ENCODE data around the gene CHMP5.

Gene CHMP5

DNA sequence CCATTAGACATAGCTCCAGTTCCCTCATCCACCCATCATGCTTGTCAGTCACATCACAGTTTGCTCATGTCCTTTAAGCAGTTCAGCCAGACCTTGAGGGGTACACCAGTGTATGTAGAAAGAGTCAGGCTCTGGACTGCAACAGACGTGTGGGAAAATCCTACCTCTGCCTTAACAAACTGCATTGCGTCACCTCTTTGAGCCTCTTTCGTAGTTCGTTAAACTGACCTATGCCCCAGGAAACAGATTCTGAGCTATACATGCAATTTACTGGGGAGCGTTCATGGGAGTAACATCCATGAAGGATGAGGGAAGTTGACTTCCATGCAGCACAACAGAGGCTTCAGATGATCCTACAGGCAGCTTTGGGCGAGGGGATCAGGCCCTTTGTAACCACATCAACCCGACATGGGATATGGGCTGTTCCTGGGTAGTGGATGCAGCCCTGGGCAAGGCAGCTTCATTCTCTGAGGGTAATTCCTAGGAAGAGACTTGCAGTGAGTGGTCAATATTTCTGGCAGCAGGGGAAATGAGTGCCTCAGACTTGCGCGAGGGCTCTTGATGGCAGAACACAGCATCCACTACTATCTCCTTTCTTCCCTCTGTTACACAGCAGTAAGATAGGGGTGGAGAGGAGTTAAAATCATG is 20.6 kb upstream of the CHMP5 start:
- DNase-seq (ENCODE audit: low spot score) = no peak

DNA sequence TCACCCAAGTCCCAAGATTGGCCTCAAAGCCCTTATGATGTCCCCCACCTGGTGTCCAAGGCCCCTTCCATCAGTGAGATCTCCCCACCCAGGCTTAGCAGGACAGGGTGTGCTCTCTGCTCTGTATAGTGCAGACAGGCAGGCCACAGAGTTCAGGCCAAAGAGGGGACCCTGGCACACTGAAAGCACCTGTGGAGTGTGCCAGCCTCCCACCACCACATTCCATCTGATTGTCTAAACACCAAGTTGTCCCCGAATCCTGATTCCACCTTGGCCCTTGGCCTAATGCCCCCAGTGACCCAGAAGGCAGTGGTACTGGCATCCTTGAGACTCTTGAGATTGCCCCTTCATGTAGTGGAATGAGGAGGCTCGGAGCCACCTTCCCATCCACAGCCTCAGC is 19.5 kb upstream of the CHMP5 start:
- no peak for DNase-seq (ENCODE audit: low spot score)

DNA sequence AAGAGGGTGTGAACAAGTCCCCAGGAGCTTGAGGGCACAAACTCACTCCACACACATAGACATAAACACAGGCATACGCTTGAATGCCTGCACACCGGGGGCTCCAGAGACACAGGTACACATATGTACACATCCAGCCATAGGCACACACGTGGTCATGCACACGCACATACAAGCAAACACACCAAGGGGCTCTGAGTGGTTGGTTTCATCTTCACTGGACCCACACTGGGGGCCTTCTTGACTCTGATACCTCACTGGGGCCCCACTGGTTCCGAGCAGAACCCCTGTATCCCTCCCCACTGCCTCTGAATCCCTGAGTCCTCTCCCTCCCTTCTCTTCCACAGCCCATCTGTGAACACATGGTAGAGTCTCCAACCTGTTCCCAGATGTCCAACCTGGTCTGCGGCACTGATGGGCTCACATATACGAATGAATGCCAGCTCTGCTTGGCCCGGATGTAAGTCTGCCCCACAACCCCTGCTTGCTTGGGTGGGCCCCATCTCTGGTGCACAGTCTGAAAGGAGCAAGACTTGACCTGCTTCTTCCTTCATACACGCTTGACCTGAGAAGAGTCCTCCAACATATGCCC is 18.5 kb upstream of the CHMP5 start:
- DNase-seq (ENCODE audit: low spot score) = no peak

DNA sequence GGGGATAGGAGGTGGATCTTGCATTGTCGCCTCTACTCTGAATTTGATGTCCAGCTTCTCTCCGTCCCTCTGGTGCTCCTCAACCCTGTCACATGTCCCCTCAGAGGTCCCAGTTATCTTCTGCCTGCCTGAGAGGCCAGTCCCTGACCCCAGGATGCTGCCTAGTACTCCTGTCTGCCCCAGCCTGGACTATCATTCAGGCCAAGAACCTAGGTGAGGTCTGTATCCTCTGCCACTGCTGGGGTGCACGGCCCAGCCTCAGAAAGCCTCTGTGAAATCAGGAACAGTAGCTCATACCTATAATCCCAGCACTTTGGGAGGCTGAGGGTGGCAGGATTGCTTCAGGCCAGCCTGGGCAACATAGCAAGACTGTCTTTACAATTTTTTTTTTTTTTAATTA is 16.2 kb upstream of the CHMP5 start:
- DNase-seq (ENCODE audit: low spot score) = no peak

DNA sequence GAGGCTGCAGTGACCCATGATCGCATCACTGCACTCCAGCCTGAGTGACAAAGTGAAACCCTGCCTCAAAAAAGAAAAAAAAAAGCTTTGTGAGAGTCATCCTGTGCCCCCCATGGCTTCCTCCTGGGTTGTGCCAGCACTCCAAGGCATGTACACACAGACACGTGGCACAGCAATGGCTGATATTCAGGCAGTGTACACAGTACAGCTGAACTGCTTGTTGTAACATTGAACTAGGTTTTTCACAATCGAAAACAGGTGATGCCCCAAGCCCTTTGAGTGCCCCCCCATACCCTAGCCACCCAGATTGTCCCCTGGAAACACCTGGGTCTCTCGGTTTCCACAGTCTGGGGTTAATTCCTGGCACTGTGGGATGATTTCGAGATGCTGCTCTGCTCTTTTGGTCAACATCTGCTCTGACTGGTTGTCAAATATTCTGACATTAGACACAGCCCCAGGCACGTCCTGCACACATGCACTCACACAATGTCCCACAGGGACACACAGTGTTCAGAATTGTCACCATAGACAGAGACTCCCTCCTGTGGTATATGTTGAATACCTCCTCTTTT is 15.7 kb upstream of the CHMP5 start:
- DNase-seq (ENCODE audit: low spot score) = no peak

DNA sequence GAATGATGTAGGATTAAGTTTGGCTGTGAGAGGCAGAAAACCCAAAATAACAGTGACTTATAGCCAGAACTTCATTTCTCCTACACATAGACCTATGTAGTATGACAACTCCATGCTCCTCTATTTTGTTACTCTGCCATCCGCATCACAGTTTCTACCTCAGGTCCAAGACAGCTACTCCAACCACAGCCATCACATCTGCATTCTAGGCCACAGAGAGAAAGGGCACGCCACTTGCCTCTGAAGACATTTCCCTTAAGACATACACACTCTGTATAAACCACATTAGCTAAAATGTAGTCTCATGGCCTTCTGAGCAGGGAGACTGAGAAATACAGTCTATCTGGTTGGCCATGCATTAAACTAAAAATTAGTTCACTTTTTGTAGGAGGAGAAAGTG is 14.9 kb upstream of the CHMP5 start:
- no peak for DNase-seq (ENCODE audit: low spot score)

DNA sequence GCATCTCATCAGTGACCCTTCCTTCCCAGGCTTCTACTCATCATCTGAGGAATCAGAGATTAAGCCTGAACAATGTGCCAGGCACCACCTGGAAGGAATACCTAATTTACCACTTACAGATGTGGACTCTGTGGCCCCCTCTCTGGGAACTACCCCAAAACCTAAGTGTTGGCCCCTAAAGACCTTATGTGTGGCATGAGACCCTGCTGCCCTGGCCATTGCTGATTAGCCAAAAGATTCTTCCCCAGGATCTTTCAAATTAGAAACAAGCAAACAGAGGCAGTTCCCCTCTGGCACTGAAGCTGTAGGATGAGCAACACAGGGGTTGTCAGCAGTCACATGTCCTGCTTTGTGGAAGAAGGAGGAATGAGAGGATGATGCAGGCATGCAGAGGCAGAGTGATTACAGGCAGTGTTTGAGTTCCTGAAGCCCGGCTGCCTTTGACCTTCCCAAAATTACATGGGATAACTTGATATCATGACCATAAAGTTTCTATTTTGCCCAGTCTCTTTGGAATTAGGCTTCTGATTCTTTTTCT is 14.3 kb upstream of the CHMP5 start:
- peak; percentile 37 for DNase-seq (ENCODE audit: low spot score)

DNA sequence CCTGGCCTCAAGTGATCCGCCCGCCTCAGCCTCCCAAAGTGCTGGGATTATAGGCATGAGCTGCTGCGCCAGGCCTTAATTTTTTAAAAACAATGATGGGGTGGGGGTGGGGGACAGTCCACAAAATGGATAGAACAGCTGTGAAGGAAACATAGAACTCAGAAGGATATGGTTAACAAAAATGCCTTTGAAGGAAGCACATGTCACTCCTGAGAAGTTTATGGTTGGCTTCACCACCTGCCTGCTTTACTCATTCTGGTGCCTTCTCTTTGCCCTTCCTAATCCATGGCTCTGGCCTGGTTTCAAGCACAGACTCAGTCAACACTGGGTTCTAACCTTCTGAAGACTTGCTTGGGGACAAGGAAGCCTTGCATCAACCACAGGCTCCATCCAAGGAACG is 10.6 kb upstream of the CHMP5 start:
- DNase-seq (ENCODE audit: low spot score) = no peak

DNA sequence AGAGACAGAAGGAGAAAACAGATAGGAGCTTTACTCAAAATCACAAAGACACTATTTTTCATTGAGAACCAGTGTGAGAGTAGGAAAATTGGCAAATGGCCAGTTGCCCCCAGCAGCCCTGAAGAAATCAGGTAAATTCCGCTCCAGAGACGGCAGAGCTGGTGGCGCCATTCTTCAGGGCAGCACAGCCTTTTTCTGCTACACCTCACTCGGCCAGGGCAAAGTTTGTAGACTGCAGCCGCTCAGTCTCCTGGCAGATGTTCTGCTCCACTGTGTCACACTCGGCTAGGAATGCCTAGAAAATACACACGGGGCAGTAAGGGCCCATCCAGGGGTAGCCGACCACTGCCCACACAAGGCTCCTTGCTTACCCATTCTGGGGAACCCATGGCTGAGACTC is 9.8 kb upstream of the CHMP5 start:
- no peak for DNase-seq (ENCODE audit: low spot score)

DNA sequence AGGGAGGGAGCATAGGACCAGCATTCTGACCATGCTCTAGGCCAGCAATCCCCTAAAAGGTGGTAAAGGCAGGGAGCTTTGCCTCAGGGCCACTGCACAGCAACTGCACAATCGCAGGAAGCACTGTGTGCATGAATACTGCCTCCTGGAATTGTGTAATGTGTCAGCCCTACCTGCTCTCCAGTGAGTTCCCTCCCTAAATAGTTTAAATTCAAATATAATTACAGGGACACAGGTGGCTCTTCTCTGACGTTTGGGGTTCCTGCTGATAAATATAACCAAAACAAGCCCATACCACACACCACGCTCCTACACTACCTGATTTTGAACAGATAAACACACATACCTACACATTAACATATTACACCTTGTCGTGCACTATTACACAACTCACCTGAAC is 9.4 kb upstream of the CHMP5 start:
- DNase-seq (ENCODE audit: low spot score) = no peak

DNA sequence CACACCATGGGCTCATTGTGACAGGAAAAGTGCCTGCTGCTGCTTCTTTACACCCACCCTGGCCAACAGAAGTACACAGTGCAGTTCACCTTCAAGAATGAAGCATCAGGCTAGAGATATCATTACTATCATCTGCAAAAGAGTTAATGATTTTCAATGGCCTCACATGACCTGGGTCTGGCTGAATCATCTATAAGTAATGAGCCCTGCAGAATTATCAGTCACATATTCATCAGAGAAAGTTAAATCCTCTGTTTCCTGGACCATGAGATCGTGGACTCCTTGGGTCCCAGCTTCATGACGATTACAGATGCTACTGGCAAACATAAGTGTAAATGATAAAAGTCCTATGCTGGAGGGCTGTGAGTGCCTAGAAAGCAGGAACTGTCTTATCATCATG is 8.6 kb upstream of the CHMP5 start:
- DNase-seq (ENCODE audit: low spot score) = no peak

DNA sequence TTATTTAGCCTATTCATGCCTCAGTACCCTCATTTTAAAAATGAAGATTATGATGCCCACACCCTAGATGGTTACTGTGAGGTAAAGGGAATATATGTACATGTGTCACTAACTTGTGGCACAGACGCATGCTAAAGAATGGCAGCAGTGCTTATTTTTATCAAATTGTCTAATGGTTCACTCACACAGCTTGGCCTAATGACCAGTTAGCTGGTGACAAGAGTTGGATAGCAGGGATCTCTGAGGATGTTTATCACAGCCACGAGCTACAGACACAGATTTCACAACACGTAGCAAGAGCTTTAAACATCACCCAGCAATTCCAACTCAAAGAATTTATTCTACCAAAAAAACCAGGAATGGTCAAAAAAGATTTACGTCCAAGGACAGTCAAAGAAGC is 7.6 kb upstream of the CHMP5 start:
- no peak for DNase-seq (ENCODE audit: low spot score)

DNA sequence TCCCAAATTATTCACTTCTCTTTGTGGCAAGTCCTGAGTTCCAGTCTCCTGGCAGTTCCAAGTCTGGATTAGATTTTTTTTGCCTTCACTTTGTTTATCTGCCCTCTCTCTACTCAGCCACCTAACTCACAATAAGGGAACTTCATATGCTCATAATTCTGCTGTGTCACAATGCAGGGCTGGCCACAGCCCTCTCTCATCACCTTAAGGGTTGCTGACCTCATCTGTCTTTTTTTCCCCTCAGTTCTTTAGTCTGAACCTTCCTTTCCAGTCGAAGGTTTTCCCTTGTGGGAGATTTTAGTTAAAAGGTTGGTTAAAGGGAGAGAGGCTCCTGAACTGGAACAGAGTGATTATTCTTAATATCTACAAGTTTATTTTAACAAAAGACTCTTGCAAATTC is 4.5 kb upstream of the CHMP5 start:
- no peak for DNase-seq (ENCODE audit: low spot score)

DNA sequence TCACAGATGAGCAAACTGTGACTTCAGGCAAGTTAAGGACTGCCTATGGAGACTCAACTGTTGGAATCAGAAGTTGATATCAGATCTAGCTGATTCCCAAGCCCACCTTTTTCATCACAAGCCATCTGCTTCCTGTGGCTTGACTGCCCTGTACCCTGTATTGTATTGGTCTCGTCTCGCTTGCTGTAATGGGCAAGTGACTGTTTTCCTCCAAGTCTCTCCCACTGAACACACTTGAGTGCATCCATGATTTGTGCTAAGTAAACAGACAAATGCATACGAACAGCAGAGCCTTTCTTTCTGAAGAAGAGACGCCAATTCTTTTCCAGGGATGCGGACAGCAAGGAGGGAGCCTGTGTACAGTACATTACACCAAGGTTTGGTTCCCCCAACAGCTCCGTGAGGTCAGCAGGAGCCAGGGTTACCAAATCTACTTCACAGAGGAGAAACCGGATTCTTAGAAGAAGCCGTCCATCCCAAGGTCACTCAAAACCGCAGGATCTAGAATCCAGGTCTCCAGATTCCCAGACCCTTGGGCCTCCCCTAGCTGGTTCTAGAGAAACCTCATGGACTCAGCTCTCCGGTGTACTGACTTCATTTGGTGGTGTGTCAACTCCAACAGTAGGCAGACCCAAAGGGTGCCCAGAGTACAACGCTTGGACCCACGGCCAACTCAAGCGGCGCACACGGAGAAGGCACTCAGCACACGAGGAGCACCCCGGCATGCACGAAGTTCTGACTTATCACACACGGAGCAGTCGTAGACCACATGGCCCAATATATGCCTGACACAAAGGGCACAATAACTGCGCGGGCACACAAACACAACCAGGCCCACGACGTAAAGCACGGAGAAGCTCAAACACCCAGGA is 1.5 kb upstream of the CHMP5 start:
- DNase-seq (ENCODE audit: low spot score) = peak; percentile 61

DNA sequence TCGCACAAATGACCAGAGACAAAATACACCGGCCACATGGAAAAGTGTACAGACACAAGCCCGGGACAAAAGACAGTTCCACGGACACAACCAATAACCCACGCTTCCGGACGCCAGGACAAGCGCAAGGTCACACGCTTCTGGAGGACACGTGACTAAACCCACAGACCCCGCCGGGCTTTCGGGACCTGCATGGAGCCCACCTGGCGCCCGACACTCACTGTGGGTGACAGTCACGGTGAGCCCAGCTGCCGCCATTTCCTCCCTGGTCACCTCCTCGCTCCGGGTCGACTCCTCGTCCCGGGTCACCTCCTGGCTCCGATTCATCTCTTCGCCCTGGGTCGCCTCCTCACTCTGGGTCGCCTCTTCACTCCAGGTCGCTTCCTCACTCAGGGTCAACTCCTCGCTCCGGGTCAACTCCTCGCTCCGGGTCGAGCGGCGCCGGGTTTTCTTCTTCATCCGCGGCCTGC is 811 bp upstream of the CHMP5 start:
- DNase-seq (ENCODE audit: low spot score) = peak; percentile 47

DNA sequence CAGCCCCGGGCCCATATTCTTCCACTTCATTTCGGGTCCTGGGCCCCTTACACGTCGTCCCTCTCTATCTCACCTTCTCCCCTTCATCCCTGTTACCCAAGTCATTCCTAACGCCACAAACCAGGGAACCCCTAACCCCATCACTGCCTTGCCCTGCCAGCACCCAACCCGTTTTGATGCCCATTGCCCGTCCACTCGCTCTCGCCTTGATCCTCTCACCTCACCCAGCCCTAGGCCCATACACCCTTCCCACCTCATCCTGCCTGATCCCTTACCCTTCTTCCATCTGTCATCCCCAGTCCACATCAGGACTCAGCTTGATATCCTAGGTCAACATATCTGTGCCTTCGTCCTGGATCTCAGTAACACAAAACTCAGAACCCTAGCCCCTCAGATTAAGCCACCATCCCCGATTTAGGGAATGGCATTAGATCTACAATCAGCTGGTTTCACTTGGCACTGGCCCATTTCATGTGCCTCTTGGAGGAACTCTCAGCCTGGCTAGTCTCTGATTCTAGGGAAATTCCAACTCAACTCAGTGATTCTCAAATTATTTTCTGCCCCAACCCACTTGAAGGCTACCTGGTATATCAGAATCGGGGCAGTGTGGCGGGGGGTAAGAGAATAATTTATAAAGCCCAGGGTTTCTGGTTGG is 489 bp downstream of the CHMP5 start:
- DNase-seq (ENCODE audit: low spot score) = no peak

DNA sequence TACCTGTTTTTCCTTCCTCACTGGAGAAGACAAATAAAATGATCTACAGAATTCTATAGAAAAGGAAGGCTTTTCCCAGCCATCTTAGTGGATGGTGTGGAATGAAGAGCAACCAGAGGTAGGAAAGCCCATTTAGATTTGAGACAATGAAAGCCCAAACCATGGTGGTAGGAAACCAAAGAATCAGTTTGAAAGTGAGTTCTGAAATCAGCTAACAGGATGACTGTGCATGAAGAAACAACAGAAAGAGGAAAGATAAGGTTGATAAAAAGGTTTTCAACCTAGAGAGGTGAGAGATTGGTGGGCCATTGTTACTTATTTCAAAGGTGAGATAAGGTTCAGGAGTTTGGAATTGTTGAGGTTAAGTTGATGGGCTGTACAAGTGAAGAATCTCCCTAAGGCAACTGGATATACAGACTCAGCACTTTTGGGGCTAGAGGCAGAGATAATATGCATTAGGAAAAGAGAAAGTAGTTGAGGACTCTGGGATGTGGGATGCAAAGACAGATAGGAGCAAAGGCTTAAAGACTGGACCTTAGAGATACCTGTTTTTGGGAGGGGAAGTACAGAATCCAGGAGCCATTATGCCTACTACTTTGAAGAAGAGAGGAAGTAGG is 2.4 kb downstream of the CHMP5 start:
- no peak for DNase-seq (ENCODE audit: low spot score)

DNA sequence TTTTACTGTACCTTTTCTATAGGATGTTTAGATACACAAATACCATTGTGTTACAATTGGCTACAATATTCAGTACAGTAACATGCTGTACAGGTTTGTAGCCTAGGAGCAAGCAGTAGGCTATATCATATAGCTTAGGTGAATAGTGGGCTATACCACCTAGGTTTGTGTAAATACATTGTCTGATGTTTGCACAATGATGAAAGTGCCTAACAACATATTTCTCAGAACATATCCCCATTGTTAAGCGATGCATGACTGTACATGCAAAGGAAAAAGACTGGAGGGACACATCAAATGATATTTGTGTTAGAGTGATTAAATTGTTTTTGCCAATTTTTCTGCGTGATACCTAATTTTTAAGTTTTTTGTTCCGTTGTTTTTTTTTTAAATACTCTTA is 5.3 kb downstream of the CHMP5 start:
- DNase-seq (ENCODE audit: low spot score) = no peak

DNA sequence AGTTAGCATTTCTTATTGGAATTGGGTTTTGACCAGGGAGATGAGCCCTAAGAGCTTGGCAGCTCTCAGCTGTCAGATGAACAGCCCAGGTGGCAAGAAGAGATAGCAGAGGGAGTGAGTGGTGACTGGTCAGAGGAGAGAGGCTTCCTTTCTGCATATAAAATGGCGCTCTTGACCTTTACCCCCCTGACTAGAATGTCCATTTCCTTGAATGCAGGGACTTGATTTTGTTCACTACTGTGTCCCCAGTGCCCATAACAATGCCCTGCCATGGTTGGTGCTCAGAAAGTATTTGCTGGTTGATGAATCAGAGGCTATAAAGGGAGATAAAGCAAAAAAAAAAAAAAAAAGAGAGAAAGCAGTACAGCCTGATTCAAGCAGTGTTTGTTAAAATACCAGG is 7.2 kb downstream of the CHMP5 start:
- no peak for DNase-seq (ENCODE audit: low spot score)

DNA sequence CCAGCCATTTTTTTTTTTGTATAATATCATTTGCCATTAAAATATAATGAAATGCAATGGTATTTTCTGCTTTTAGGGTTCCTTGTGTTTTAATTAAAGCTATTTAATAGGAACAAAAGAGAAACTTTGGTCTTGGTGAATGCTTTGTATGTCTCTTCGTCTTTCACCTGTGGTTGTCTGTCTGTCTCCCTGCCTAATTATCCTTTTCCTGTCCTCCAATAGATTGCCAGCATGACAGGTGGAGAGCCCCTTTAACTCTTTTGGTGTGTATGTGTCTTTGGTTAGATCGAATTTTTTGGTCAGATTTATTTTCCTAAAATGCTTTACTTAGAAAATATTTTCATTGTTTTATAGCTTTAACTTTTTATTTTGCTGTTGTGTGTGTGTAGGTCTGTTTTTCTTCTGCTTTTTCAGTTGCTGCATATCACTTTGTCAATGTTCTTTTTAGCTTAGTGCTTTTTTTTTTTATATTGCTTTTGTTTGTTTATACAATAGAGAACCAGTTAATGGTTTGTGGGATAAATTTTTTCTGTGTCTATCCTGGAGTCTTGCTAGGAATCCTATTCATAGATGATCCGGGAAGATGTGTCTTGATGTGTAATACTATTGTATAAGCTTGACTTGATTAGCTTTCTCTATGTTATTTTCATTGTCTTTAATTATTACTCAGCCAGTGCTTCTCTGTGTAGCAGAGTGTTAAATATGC is 8.6 kb downstream of the CHMP5 start:
- DNase-seq (ENCODE audit: low spot score) = no peak

DNA sequence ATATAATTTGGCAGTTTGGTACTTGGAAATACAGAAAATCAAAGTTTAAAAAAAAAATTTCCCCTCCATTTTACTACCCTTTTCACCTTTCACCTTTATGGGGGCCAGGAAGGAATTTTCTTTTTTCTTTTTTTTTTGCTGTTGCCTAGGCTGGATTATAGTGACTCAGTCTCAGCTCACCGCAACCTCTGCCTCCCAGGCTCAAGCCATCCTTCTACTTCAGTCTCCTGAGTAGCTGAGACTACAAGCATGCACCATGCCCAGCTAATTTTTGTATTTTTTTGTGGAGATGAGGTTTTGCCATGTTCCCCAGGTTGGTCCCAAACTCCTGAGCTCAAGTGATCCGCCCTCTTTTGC is 9.1 kb downstream of the CHMP5 start:
- DNase-seq (ENCODE audit: low spot score) = no peak

Measured in RKO (cell line).